Neural cell (in vitro differentiated cells): ENCODE data around the gene CRYZ. TPM values are rescaled to one million over a fixed set of nuclear protein-coding genes. Genes with fewer than 3 reads are reported as not detected.
"Not testable (repeated sequence)": the region's sequence is repeated elsewhere in the genome, so short reads cannot be mapped to it uniquely, and the experiment has no call there.

Experiments
- H2AFZ ChIP-seq: fragments of 200-600, 300-800 bp; sonication (generic), shearing (Covaris generic); 2 replicates; pipeline ENCODE4 v1.6.0; 2014; ENCODE audit warnings: low read depth, mild to moderate bottlenecking, antibody characterized with exemption, low read length, moderate library complexity
- H3F3A ChIP-seq: fragments of 200-600 bp; shearing (Covaris generic); 2 replicates; pipeline ENCODE4 v1.6.1; 2016; ENCODE audit warnings: mild to moderate bottlenecking, moderate library complexity, mixed read lengths, antibody characterized with exemption, low read length; ENCODE audit not compliant: insufficient read depth, poor library complexity, severe bottlenecking
- H3K27ac ChIP-seq: fragments of 200-600, 300-800 bp; sonication (generic), shearing (Covaris generic); 2 replicates; pipeline ENCODE4 v1.5.1; 2014; ENCODE audit warnings: mild to moderate bottlenecking, low read length, moderate library complexity
- H3K27me3 ChIP-seq: fragments of 300-800, 200-600 bp; sonication (generic), shearing (Covaris generic); 2 replicates; pipeline ENCODE4 v1.6.0; 2014; ENCODE audit warnings: mild to moderate bottlenecking, low read depth, low read length, moderate library complexity; ENCODE audit not compliant: insufficient read depth
- H3K36me3 ChIP-seq: fragments of 300-800, 200-600 bp; sonication (generic), shearing (Covaris generic); 2 replicates; pipeline ENCODE4 v1.5.1; 2014; ENCODE audit warnings: mild to moderate bottlenecking, antibody characterized with exemption, low read length, moderate library complexity; ENCODE audit not compliant: insufficient read depth
- H3K4me2 ChIP-seq: fragments of 300-800, 200-600 bp; sonication (generic), shearing (Covaris generic); 2 replicates; pipeline ENCODE4 v1.6.0; 2014; ENCODE audit warnings: mild to moderate bottlenecking, low read length
- H3K4me3 ChIP-seq: fragments of 300-800, 200-600 bp; sonication (generic), shearing (Covaris generic); 2 replicates; pipeline ENCODE4 v1.5.1; 2014; ENCODE audit warnings: mild to moderate bottlenecking, low read length, moderate library complexity
- H3K79me2 ChIP-seq: fragments of 200-600 bp; shearing (Covaris generic); replicated peaks from 2 replicates; pipeline ENCODE4 v1.6.0; 2014; ENCODE audit warnings: mild to moderate bottlenecking, low read length, moderate library complexity; ENCODE audit not compliant: insufficient read depth
- H3K9ac ChIP-seq: fragments of 300-800, 200-600 bp; sonication (generic), shearing (Covaris generic); 2 replicates; pipeline ENCODE4 v1.6.1; 2016; ENCODE audit warnings: mild to moderate bottlenecking, low read length, mixed read lengths
- H3K9me2 ChIP-seq: fragments of 200-600 bp; shearing (Covaris generic); 2 replicates; pipeline ENCODE4 v1.6.1; 2016; ENCODE audit warnings: mild to moderate bottlenecking, low read length, mixed read lengths; ENCODE audit not compliant: insufficient read depth
- H3K9me3 ChIP-seq: fragments of 200-600, 300-800 bp; sonication (generic), shearing (Covaris generic); 2 replicates; pipeline ENCODE4 v1.6.1; 2016; ENCODE audit warnings: mild to moderate bottlenecking, mixed run types, low read length, moderate library complexity, mixed read lengths
- H4K20me1 ChIP-seq: fragments of 200-600 bp; shearing (Covaris generic); 2 replicates; pipeline ENCODE4 v1.6.1; 2016; ENCODE audit warnings: mild to moderate bottlenecking, mixed run types; ENCODE audit not compliant: insufficient read depth
- CTCF ChIP-seq: fragments of 450-650 bp; IDR thresholded peaks from 2 replicates; pipeline ENCODE4 v1.5.1; 2014; ENCODE audit warnings: antibody characterized with exemption, mild to moderate bottlenecking, moderate library complexity; ENCODE audit not compliant: poor library complexity, severe bottlenecking
- EP300 ChIP-seq: fragments of 450-650 bp; conservative IDR thresholded peaks from 2 replicates; pipeline ENCODE4 v1.6.1; 2014; ENCODE audit warnings: antibody characterized with exemption, mild to moderate bottlenecking, moderate library complexity; ENCODE audit not compliant: poor library complexity, severe bottlenecking
- EZH2 ChIP-seq: fragments of 200-600, 300-800 bp; shearing (Covaris generic), sonication (generic); IDR thresholded peaks from 2 replicates; pipeline ENCODE4 v1.6.1; 2014; ENCODE audit warnings: antibody characterized with exemption, low read length, borderline replicate concordance, mild to moderate bottlenecking; ENCODE audit not compliant: insufficient read depth, poor library complexity, severe bottlenecking
- MXI1 ChIP-seq: fragments of 450-650 bp; conservative IDR thresholded peaks from 2 replicates; pipeline ENCODE4 v1.6.1; 2014; ENCODE audit warnings: antibody characterized with exemption, mild to moderate bottlenecking; ENCODE audit not compliant: poor library complexity, severe bottlenecking
- POLR2AphosphoS5 ChIP-seq: IDR thresholded peaks from 2 replicates; pipeline ENCODE4 v1.6.1; 2012
- RAD21 ChIP-seq: fragments of 450-650 bp; conservative IDR thresholded peaks from 2 replicates; pipeline ENCODE4 v1.6.1; 2014; ENCODE audit warnings: antibody characterized with exemption, mild to moderate bottlenecking, moderate library complexity
- REST ChIP-seq: IDR thresholded peaks from 2 replicates; pipeline ENCODE4 v1.6.1; 2012; ENCODE audit warnings: borderline replicate concordance
- SMC3 ChIP-seq: fragments of 450-650 bp; conservative IDR thresholded peaks from 2 replicates; pipeline ENCODE4 v1.6.1; 2014; ENCODE audit warnings: antibody characterized with exemption, mild to moderate bottlenecking, moderate library complexity; ENCODE audit not compliant: poor library complexity
- TAF1 ChIP-seq: IDR thresholded peaks from 2 replicates; pipeline ENCODE4 v1.6.1; 2012; ENCODE audit warnings: low read depth
- polyA plus RNA-seq: library from polyadenylated mRNA; depleted of rRNA; stranded (reverse); fragments of >200 nt; gene quantifications from 2 replicates; pipeline ENCODE4 v1.2.3, GENCODE V29; 2014

Gene CRYZ
- polyA plus RNA-seq, 1 donor from 2014 or later: 1.9 TPM

- H3K27ac ChIP-seq, H3K27me3 ChIP-seq, H3K9me3 ChIP-seq, H3K36me3 ChIP-seq, H2AFZ ChIP-seq, H3K9ac ChIP-seq, H3K4me2 ChIP-seq, H4K20me1 ChIP-seq, H3K9me2 ChIP-seq, H3K79me2 ChIP-seq, H3K4me3 ChIP-seq, H3F3A ChIP-seq: not testable (repeated sequence)
These were observed 7.6 kb upstream of the CRYZ start for GRCh38 chr1:74740307-74740980.

- Histone ChIP-seq H3K4me3 (no peak overlapping the region), H3K9ac (no peak overlapping the region), H3K36me3 (no peaks in the 10 kb centered on the region), H4K20me1 (no peaks in the 10 kb centered on the region), H2AFZ (no peak overlapping the region), H3K4me2 (no peak overlapping the region), H3K79me2 (no peaks in the 10 kb centered on the region), H3F3A (no peaks in the 10 kb centered on the region), H3K9me3 (no peaks in the 10 kb centered on the region), H3K27me3 (no peaks in the 10 kb centered on the region), H3K27ac (no peak overlapping the region), H3K9me2 (no peaks in the 10 kb centered on the region)
- TF ChIP-seq EZH2: no peak
- no peak for TF ChIP-seq TAF1
- no peak for TF ChIP-seq MXI1
- no peak for TF ChIP-seq EP300
- no peak for TF ChIP-seq RAD21
- TF ChIP-seq REST: no peak
- no peak for TF ChIP-seq POLR2AphosphoS5
- TF ChIP-seq SMC3: no peak
- TF ChIP-seq CTCF: no peak
These were observed 4.5 kb upstream of the CRYZ start for GRCh38 chr1:74737333-74737732.
